ENCODE results near the gene ALDH9A1.

Gene ALDH9A1

DNA sequence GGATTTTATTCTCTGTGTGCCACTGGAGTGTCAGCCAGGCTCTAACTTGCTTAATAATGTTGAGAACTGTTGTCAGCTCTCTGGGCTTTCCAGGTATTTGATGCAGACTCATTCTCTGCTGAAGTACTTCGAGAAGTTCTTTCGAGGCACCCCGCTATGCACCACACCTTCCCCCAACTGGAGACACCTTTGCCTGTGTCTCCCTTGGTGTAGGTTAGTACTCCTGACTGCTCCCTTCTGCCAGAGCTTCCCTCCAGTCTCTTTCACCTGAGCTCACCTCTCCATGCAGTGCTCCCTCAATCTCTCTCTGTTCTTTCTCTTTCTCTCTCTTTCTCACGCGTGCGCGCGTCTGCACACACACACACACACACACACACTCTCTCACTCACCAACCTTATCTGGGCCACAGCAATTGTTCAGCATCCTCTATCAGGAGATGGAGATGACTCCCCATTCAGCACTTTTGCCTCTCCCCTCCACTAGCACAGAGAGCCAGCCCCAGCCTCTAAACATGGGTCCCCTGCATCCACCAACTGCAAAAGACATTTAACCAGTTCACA, 81.3 kb downstream of the ALDH9A1 start:
- TF ChIP-seq, protein P1, sequence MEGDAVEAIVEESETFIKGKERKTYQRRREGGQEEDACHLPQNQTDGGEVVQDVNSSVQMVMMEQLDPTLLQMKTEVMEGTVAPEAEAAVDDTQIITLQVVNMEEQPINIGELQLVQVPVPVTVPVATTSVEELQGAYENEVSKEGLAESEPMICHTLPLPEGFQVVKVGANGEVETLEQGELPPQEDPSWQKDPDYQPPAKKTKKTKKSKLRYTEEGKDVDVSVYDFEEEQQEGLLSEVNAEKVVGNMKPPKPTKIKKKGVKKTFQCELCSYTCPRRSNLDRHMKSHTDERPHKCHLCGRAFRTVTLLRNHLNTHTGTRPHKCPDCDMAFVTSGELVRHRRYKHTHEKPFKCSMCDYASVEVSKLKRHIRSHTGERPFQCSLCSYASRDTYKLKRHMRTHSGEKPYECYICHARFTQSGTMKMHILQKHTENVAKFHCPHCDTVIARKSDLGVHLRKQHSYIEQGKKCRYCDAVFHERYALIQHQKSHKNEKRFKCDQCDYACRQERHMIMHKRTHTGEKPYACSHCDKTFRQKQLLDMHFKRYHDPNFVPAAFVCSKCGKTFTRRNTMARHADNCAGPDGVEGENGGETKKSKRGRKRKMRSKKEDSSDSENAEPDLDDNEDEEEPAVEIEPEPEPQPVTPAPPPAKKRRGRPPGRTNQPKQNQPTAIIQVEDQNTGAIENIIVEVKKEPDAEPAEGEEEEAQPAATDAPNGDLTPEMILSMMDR (IDR thresholded peaks at IDR 0.05; ENCODE audit: low read depth, low read length, missing control alignments), result no peak
- H3K4me3 ChIP-seq (replicated peaks; ENCODE audit: low read depth, low read length), result no peak overlapping the region
- no peak for DNase-seq (ENCODE audit: extremely low read depth, low read depth)

DNA sequence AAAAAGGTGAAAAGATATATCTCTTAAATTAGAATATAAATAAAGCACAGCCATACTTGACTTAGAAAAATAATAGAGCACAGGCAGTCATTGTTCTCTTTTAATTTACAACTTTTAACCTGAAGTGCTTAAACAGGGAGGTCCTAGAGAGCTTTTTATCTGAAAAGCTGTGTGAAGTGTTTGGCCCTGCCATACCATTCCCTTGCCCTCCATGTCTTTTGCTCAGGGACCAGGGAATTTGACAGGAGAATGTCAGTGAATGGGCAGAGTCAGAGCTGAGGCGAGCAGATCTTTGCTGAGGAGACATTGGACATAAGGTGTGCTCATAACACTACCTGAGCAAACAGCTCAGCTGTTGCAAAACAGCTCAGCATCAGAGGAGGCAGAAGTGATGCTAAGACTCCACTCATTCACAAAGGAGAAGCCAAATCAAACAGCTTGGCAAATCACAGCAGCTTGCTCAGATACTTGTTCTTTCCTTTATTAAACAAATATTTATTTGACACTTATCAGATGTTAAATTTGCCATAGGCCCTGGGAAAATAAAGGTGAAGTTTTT, 82.2 kb downstream of the ALDH9A1 start:
- DNase-seq (ENCODE audit: extremely low read depth, low read depth), result no peak
- TF ChIP-seq, protein P1 (IDR thresholded peaks at IDR 0.05; ENCODE audit: low read depth, low read length, missing control alignments), result no peak
- H3K4me3 ChIP-seq (replicated peaks; ENCODE audit: low read depth, low read length), result no peak overlapping the region
